GM21526 (cell line): ENCODE data around the gene KEAP1.
"Not testable (repeated sequence)": the region's sequence is repeated elsewhere in the genome, so short reads cannot be mapped to it uniquely, and the experiment has no call there.

ENCODE experiments used
- ATAC-seq: cut with Tn5 transposase; IDR thresholded peaks from one replicate; pipeline ENCODE4 v1.9.1; 2021; ENCODE audit warnings: moderate library complexity; ENCODE audit not compliant: unreplicated experiment, low FRiP score

The KEAP1 gene

GRCh38 chr19:10500247-10500592, 2.9 kb downstream of the KEAP1 start:
- no peak for ATAC-seq

- ATAC-seq: no peak
Observed at GRCh38 chr19:10499550-10500246, 3.5 kb downstream of the KEAP1 start.

- no peak for ATAC-seq
Observed at GRCh38 chr19:10497371-10497770, 5.8 kb downstream of the KEAP1 start.

- no peak for ATAC-seq
Observed at GRCh38 chr19:10491472-10492047, 11.6 kb downstream of the KEAP1 start.

GRCh38 chr19:10486551-10486950, 16.6 kb downstream of the KEAP1 start:
- no peak for ATAC-seq

GRCh38 chr19:10478903-10479384, 24.2 kb downstream of the KEAP1 start:
- no peak for ATAC-seq

- ATAC-seq: no peak
Observed at GRCh38 chr19:10478476-10478875, 24.7 kb downstream of the KEAP1 start.

GRCh38 chr19:10474962-10475451, 28.1 kb downstream of the KEAP1 start:
- no peak for ATAC-seq

- ATAC-seq: no peak
Observed at GRCh38 chr19:10473192-10473591, 30.0 kb downstream of the KEAP1 start.

GRCh38 chr19:10471909-10472308, 31.2 kb downstream of the KEAP1 start:
- no peak for ATAC-seq

GRCh38 chr19:10468133-10468532, 35.0 kb downstream of the KEAP1 start:
- no peak for ATAC-seq

GRCh38 chr19:10467104-10467706, 36.0 kb downstream of the KEAP1 start:
- no peak for ATAC-seq

GRCh38 chr19:10464456-10464855, 38.7 kb downstream of the KEAP1 start:
- no peak for ATAC-seq

GRCh38 chr19:10462557-10462956, 40.6 kb downstream of the KEAP1 start:
- no peak for ATAC-seq

- not testable (repeated sequence) for ATAC-seq
Observed at GRCh38 chr19:10462042-10462441, 41.1 kb downstream of the KEAP1 start.

- peak; percentile 59 for ATAC-seq
Observed at GRCh38 chr19:10461047-10461949, 41.9 kb downstream of the KEAP1 start.

- no peak for ATAC-seq
Observed at GRCh38 chr19:10460714-10461046, 42.5 kb downstream of the KEAP1 start.

- ATAC-seq: not testable (repeated sequence)
Observed at GRCh38 chr19:10458733-10459132, 44.4 kb downstream of the KEAP1 start.

GRCh38 chr19:10454267-10454666, 48.9 kb downstream of the KEAP1 start:
- ATAC-seq: no peak

- no peak for ATAC-seq
Observed at GRCh38 chr19:10453852-10454251, 49.3 kb downstream of the KEAP1 start.
